Measurements from ENCODE around the gene RNF123.

DNA sequence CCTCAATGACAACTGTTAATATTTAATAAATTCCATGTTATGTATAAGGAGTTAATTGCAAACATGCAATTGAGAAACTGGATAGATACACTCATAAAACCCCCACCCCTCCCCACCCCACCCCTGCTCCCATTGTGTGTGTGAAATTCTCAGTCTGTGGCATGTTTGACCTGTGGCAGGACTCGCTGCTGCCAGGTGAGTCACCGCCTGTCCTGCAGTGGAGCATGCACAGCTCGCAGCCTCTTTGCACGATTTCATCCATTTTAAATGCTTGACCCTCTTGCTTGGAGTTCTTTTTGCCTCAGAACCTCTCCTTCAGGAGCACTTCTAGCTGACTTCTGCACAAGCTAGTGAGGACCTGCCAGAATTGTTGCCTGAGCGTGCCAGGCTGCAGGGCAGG lies 20.5 kb upstream of the RNF123 start:
- TF ChIP-seq CTCF (IDR thresholded peaks at IDR 0.05) (no peak), POLR2A (IDR thresholded peaks at IDR 0.05; ENCODE audit: low read depth) (no peak), EP300 (IDR thresholded peaks at IDR 0.05) (no peak)

Data from esophagus muscularis mucosa (tissue), 4 donors.